DOHH2 (cell line): ENCODE data around the gene DTNB.
A peak's percentile ranks its signal among the peaks of the same experiment; 100 is the strongest.

Experiments
- H3F3A ChIP-seq: fragments of 200-600 bp; sonication (generic), shearing (Covaris generic); 2 replicates; pipeline ENCODE4 v1.6.0; 2016; ENCODE audit warnings: antibody characterized with exemption, mild to moderate bottlenecking; ENCODE audit not compliant: control insufficient read depth, insufficient read depth
- H3K27ac ChIP-seq: fragments of 200-600 bp; sonication (generic); 2 replicates; pipeline ENCODE4 v1.5.1; 2014; ENCODE audit warnings: low read depth, mild to moderate bottlenecking, low read length, moderate library complexity
- H3K27me3 ChIP-seq: fragments of 200-600 bp; sonication (generic); 2 replicates; pipeline ENCODE4 v1.6.1; 2014; ENCODE audit warnings: mild to moderate bottlenecking, low read length, mixed read lengths; ENCODE audit not compliant: control insufficient read depth
- H3K36me3 ChIP-seq: fragments of 200-600 bp; sonication (generic); 2 replicates; pipeline ENCODE4 v1.6.1; 2014; ENCODE audit warnings: mild to moderate bottlenecking, low read length, moderate library complexity, mixed read lengths; ENCODE audit not compliant: control insufficient read depth
- H3K4me1 ChIP-seq: fragments of 200-600 bp; sonication (generic); 2 replicates; pipeline ENCODE4 v1.6.1; 2014; ENCODE audit warnings: mild to moderate bottlenecking, low read length, mixed read lengths; ENCODE audit not compliant: control insufficient read depth
- H3K4me2 ChIP-seq: fragments of 200-600 bp; sonication (generic); 2 replicates; pipeline ENCODE4 v1.6.0; 2014; ENCODE audit warnings: mild to moderate bottlenecking, low read length, moderate library complexity
- H3K4me3 ChIP-seq: fragments of 200-600 bp; sonication (generic); 2 replicates; pipeline ENCODE4 v1.5.1; 2014; ENCODE audit warnings: mild to moderate bottlenecking, low read length, mixed read lengths
- H3K79me2 ChIP-seq: fragments of 200-600 bp; sonication (generic); 2 replicates; pipeline ENCODE4 v1.6.1; 2014; ENCODE audit warnings: mild to moderate bottlenecking, low read length, mixed read lengths; ENCODE audit not compliant: control insufficient read depth
- H3K9me2 ChIP-seq: fragments of 200-600 bp; sonication (generic); replicated peaks from 2 replicates; pipeline ENCODE4 v1.6.1; 2014; ENCODE audit warnings: mild to moderate bottlenecking, low read length, mixed read lengths; ENCODE audit not compliant: control insufficient read depth
- H3K9me3 ChIP-seq: fragments of 200-600 bp; sonication (generic); 2 replicates; pipeline ENCODE4 v1.6.1; 2014; ENCODE audit warnings: antibody characterized with exemption, low read length, mixed read lengths; ENCODE audit not compliant: control insufficient read depth, insufficient read depth
- H4K20me1 ChIP-seq: fragments of 200-600 bp; sonication (generic); 2 replicates; pipeline ENCODE4 v1.6.0; 2014; ENCODE audit warnings: low read depth, mild to moderate bottlenecking, antibody characterized with exemption, low read length, moderate library complexity; ENCODE audit not compliant: control insufficient read depth, insufficient read depth
- CTCF ChIP-seq: fragments of 200-600 bp; sonication (generic); IDR thresholded peaks from one replicate; pipeline ENCODE4 v1.5.1; 2014; ENCODE audit warnings: antibody characterized with exemption, mild to moderate bottlenecking, low read depth, low read length; ENCODE audit not compliant: poor library complexity, severe bottlenecking
- EZH2phosphoT487 ChIP-seq: fragments of 200-600 bp; sonication (generic); IDR thresholded peaks from 2 replicates; pipeline ENCODE4 v1.6.1; 2017; ENCODE audit warnings: borderline replicate concordance, mild to moderate bottlenecking, antibody characterized with exemption, low read length, moderate library complexity, mixed read lengths

DTNB gene

GRCh38 chr2:25521665-25522387 lies 151.6 kb downstream of the DTNB start:
- H3K79me2 ChIP-seq = no peaks in the 10 kb centered on the region
- no peaks in the 10 kb centered on the region for H3K36me3 ChIP-seq
- H3K27me3 ChIP-seq = no peaks in the 10 kb centered on the region
- H3K27ac ChIP-seq = no peak overlapping the region
- no peaks in the 10 kb centered on the region for H3K9me2 ChIP-seq
- no peak for TF ChIP-seq EZH2phosphoT487
- TF ChIP-seq CTCF = peak; percentile 82
- H3K4me3 ChIP-seq = peak overlapping the region; percentile 30; the same call in 1 of the 2 replicates
- no peaks in the 10 kb centered on the region for H4K20me1 ChIP-seq
- H3K4me2 ChIP-seq = peak overlapping the region; percentile 66
- peaks cover 4% of the 10 kb centered on the region; the same call in 1 of the 2 replicates for H3F3A ChIP-seq
- H3K9me3 ChIP-seq = no peaks in the 10 kb centered on the region
- H3K4me1 ChIP-seq = peaks cover 19% of the 10 kb centered on the region

DNA sequence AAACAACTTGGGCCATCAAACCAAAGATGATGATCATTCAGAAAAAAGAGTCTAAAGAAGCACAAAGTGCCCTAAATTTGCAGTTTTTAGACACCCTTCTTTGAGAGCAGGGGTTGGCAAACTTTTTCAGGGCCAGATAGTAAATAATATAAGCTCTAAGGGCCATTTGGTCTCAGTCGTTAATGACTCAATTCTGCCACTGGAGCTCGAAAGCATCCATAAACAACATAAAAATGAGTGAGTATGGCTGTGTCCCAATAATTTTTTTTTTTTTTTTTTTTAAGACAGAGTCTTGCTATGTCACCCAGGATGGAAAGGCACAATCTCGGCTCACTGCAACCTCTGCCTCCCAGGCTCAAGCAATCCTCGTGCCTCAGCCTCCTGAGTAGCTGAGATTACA lies 152.3 kb downstream of the DTNB start:
- Histone ChIP-seq H4K20me1 (no peaks in the 10 kb centered on the region), H3K36me3 (no peaks in the 10 kb centered on the region), H3K4me1 (peaks cover 21% of the 10 kb centered on the region), H3K4me2 (no peak overlapping the region), H3K27me3 (no peaks in the 10 kb centered on the region), H3F3A (peaks cover 4% of the 10 kb centered on the region; the same call in 1 of the 2 replicates), H3K9me2 (no peaks in the 10 kb centered on the region), H3K4me3 (no peak overlapping the region), H3K9me3 (no peaks in the 10 kb centered on the region), H3K27ac (no peak overlapping the region), H3K79me2 (no peaks in the 10 kb centered on the region)
- TF ChIP-seq CTCF (no peak), EZH2phosphoT487 (no peak)

DNA sequence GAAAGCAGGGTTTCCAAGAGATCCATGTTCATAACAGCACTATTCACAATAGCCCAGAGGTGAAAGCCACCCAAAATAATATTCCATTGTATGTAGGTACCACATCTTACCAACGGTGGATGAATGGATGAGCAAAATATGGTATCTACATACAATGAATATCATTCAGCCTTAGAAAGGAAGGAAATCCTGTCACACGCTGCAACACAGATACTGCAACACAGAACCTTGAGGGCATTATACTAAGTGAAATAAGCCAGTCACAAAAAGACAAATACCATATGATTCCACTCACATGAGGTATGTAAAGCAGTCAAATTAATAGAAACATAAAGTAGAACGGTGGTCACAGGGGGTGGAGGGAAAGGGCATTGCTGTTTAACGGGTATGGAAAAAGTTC lies 155.7 kb downstream of the DTNB start:
- TF ChIP-seq CTCF (no peak), EZH2phosphoT487 (no peak)
- H3K4me2 ChIP-seq = no peak overlapping the region
- no peak overlapping the region for H3K27ac ChIP-seq

More for the DNA sequence above, 155.7 kb downstream of the DTNB start:
- no peaks in the 10 kb centered on the region for H3K9me3 ChIP-seq
- 0 out of 2 replicates have a peak, but pooled peaks cover 2% of the 10 kb centered on the region for H3F3A ChIP-seq
- no peaks in the 10 kb centered on the region for H3K27me3 ChIP-seq
- no peaks in the 10 kb centered on the region for H3K9me2 ChIP-seq
- H3K4me1 ChIP-seq = peaks cover 40% of the 10 kb centered on the region
- no peaks in the 10 kb centered on the region for H4K20me1 ChIP-seq
- no peaks in the 10 kb centered on the region for H3K36me3 ChIP-seq
- no peak overlapping the region for H3K4me3 ChIP-seq
- no peaks in the 10 kb centered on the region for H3K79me2 ChIP-seq
